Measurements from ENCODE around the gene SETD3.

Gene SETD3

GRCh38 chr14:99460793-99461192 is 19.9 kb downstream of the SETD3 start:
- no peak for TF ChIP-seq CTCF (conservative IDR thresholded peaks at IDR 0.05; ENCODE audit: low read depth, low read length)
- peak; percentile 15 for DNase-seq (ENCODE audit: low read depth)
- no peak overlapping the region for H3K4me3 ChIP-seq (ENCODE audit: low read depth, low read length)

GRCh38 chr14:99459481-99460100 is 21.1 kb downstream of the SETD3 start:
- no peak for DNase-seq (ENCODE audit: low read depth)
- TF ChIP-seq CTCF (conservative IDR thresholded peaks at IDR 0.05; ENCODE audit: low read depth, low read length), result no peak
- H3K4me3 ChIP-seq (ENCODE audit: low read depth, low read length), result no peak overlapping the region

GRCh38 chr14:99454246-99454645 is 26.4 kb downstream of the SETD3 start:
- peak; percentile 30 for DNase-seq (ENCODE audit: low read depth)
- TF ChIP-seq CTCF (conservative IDR thresholded peaks at IDR 0.05; ENCODE audit: low read depth, low read length), result no peak
- H3K4me3 ChIP-seq (ENCODE audit: low read depth, low read length), result no peak overlapping the region

- DNase-seq (ENCODE audit: low read depth), result no peak
- TF ChIP-seq CTCF (conservative IDR thresholded peaks at IDR 0.05; ENCODE audit: low read depth, low read length), result no peak
- H3K4me3 ChIP-seq (ENCODE audit: low read depth, low read length), result no peak overlapping the region
Measured at GRCh38 chr14:99452968-99453367, 27.7 kb downstream of the SETD3 start.

- no peak for TF ChIP-seq CTCF (conservative IDR thresholded peaks at IDR 0.05; ENCODE audit: low read depth, low read length)
- H3K4me3 ChIP-seq (ENCODE audit: low read depth, low read length), result no peak overlapping the region
- DNase-seq (ENCODE audit: low read depth), result no peak
Measured at GRCh38 chr14:99451234-99451633, 29.4 kb downstream of the SETD3 start.

GRCh38 chr14:99450266-99450665 is 30.4 kb downstream of the SETD3 start:
- no peak for TF ChIP-seq CTCF (conservative IDR thresholded peaks at IDR 0.05; ENCODE audit: low read depth, low read length)
- no peak overlapping the region for H3K4me3 ChIP-seq (ENCODE audit: low read depth, low read length)
- DNase-seq (ENCODE audit: low read depth), result no peak

GRCh38 chr14:99447739-99448138 is 32.9 kb downstream of the SETD3 start:
- DNase-seq (ENCODE audit: low read depth), result no peak
- no peak overlapping the region for H3K4me3 ChIP-seq (ENCODE audit: low read depth, low read length)
- TF ChIP-seq CTCF (conservative IDR thresholded peaks at IDR 0.05; ENCODE audit: low read depth, low read length), result no peak

Data from choroid plexus epithelial cell (primary cell).